Mesenchymal stem cell (in vitro differentiated cells and primary cell): ENCODE measurements around the gene CEP170B.

Experiments used
- DNase-seq: peaks from one replicate; pipeline ENCODE4 v3.0.0-alpha.2; 2013
- H2AFZ ChIP-seq: one replicate; pipeline ENCODE4 v1.6.1; 2013; ENCODE audit warnings: low read depth, mild to moderate bottlenecking, control low read depth, inconsistent platforms, low read length, moderate library complexity
- H2AK5ac ChIP-seq: 2 replicates; pipeline ENCODE4 v1.6.1; 2013; ENCODE audit warnings: low read length, moderate library complexity, mild to moderate bottlenecking, inconsistent platforms; ENCODE audit not compliant: severe bottlenecking
- H2BK120ac ChIP-seq: one replicate; pipeline ENCODE4 v1.6.1; 2013; ENCODE audit warnings: low read depth, mild to moderate bottlenecking, inconsistent platforms, low read length, moderate library complexity
- H2BK12ac ChIP-seq, 2 experiments: one replicate each; pipeline ENCODE4 v1.6.1; 2013; ENCODE audit warnings: inconsistent platforms in 2 of 2, low read length in 2 of 2, mild to moderate bottlenecking in 2 of 2, moderate library complexity in 2 of 2, control low read depth in 1 of 2
- H2BK15ac ChIP-seq: one replicate; pipeline ENCODE4 v1.6.1; 2013; ENCODE audit warnings: mild to moderate bottlenecking, low read depth, inconsistent platforms; ENCODE audit not compliant: poor library complexity, severe bottlenecking
- H2BK5ac ChIP-seq: 2 replicates; pipeline ENCODE4 v1.6.1; 2013; ENCODE audit warnings: low read depth, mild to moderate bottlenecking, low read length, control low read depth, inconsistent platforms; ENCODE audit not compliant: poor library complexity, severe bottlenecking
- H3K14ac ChIP-seq, 2 experiments: one replicate each; pipeline ENCODE4 v1.6.1; 2013; ENCODE audit warnings: inconsistent platforms in 2 of 2, low read length in 2 of 2, control low read depth in 1 of 2, mild to moderate bottlenecking in 1 of 2, moderate library complexity in 1 of 2
- H3K18ac ChIP-seq, 2 experiments: one replicate each; pipeline ENCODE4 v1.6.1; 2013; ENCODE audit warnings: inconsistent platforms in 2 of 2, low read length in 2 of 2, control low read depth in 1 of 2, low read depth in 1 of 2, mild to moderate bottlenecking in 1 of 2
- H3K23ac ChIP-seq, 2 experiments: one replicate each; pipeline ENCODE4 v1.6.1; 2013; ENCODE audit warnings: inconsistent platforms in 2 of 2, low read length in 2 of 2, mild to moderate bottlenecking in 2 of 2, moderate library complexity in 2 of 2, control low read depth in 1 of 2
- H3K27ac ChIP-seq: 2 replicates; pipeline ENCODE4 v1.5.1; 2013; ENCODE audit warnings: mild to moderate bottlenecking, moderate library complexity, low read length, control low read depth, inconsistent platforms; ENCODE audit not compliant: poor library complexity, severe bottlenecking
- H3K27me3 ChIP-seq, 2 experiments: 2 replicates each; pipeline versions ENCODE4 v1.6.1 to v1.7.0; 2013; ENCODE audit warnings: low read length in 2 of 2, mild to moderate bottlenecking in 2 of 2, moderate library complexity in 2 of 2, control low read depth in 1 of 2, inconsistent platforms in 1 of 2; ENCODE audit not compliant: control insufficient read depth in 1 of 2, insufficient read depth in 1 of 2
- H3K36me3 ChIP-seq, 2 experiments: 2 replicates each; pipeline versions ENCODE4 v1.6.1 to v1.7.0; 2013; ENCODE audit warnings: low read length in 2 of 2, control low read depth in 1 of 2, inconsistent platforms in 1 of 2, low read depth in 1 of 2, mild to moderate bottlenecking in 1 of 2; ENCODE audit not compliant: insufficient read depth in 2 of 2, control insufficient read depth in 1 of 2
- H3K4ac ChIP-seq, 2 experiments: one replicate each; pipeline ENCODE4 v1.6.1; 2013; ENCODE audit warnings: inconsistent platforms in 2 of 2, low read length in 2 of 2, mild to moderate bottlenecking in 2 of 2, moderate library complexity in 2 of 2, control low read depth in 1 of 2, low read depth in 1 of 2
- H3K4me1 ChIP-seq: 2 replicates; pipeline ENCODE4 v1.6.1; 2013; ENCODE audit warnings: low read depth, low read length, control low read depth; ENCODE audit not compliant: control insufficient read depth, insufficient read depth
- H3K4me2 ChIP-seq: 2 replicates; pipeline ENCODE4 v1.6.1; 2013; ENCODE audit warnings: low read length, mild to moderate bottlenecking, inconsistent platforms; ENCODE audit not compliant: poor library complexity, severe bottlenecking
- H3K4me3 ChIP-seq, 2 experiments: 2 replicates each; pipeline versions ENCODE4 v1.5.1 to v1.7.0; 2013; ENCODE audit warnings: low read length in 2 of 2, mild to moderate bottlenecking in 2 of 2, control low read depth in 1 of 2, low read depth in 1 of 2; ENCODE audit not compliant: insufficient read depth in 1 of 2
- H3K79me1 ChIP-seq: replicated peaks from 2 replicates; pipeline ENCODE4 v1.6.1; 2013; ENCODE audit warnings: mild to moderate bottlenecking, control low read depth, low read length, inconsistent platforms; ENCODE audit not compliant: poor library complexity, severe bottlenecking
- H3K9ac ChIP-seq: 2 replicates; pipeline ENCODE4 v1.7.0; 2013; ENCODE audit warnings: mild to moderate bottlenecking, low read length, moderate library complexity
- H3K9me3 ChIP-seq: 2 replicates; pipeline ENCODE4 v1.7.0; 2013; ENCODE audit warnings: mild to moderate bottlenecking, low read length; ENCODE audit not compliant: control insufficient read depth
- H4K8ac ChIP-seq: one replicate; pipeline ENCODE4 v1.6.1; 2013; ENCODE audit warnings: inconsistent platforms, mild to moderate bottlenecking, low read length, moderate library complexity
- H4K91ac ChIP-seq: one replicate; pipeline ENCODE4 v1.6.1; 2013; ENCODE audit warnings: mild to moderate bottlenecking, low read length, inconsistent platforms
- WGBS: methylation state at CpG from one replicate; pipeline ENCODE4 v1.1.7; 2013; ENCODE audit warnings: mixed read lengths; 5-methylcytosine and 5-hydroxymethylcytosine counted together

Gene CEP170B

DNA sequence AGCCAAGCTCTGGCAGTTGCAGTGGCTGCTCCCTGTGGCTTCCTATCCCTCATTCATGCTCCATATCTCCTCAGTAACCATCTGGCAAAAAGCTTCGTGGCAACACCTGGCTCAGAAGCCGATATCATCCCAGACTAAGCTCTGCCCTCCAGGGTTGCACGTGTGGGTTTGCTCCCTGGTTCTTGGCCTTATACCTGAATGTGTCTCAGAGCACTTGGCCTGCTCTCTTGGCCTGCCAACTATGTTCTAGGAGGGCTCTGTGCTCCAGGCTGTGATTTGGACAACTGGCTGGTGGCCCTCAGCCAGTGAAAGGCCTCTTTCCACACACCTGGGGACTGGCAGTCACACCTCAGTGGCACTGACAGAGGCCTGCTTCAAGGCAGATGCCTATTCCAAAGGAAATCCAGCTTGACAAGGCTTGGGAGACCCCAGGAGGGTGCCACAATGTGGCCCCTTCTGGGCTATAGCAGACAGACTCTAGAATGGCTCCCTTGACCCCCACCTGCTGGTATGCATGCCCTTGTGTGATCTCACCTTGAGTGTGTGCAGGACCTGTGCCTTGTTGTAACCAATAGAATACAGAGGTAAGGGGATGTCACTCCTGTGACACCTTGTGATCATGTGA is 70.1 kb downstream of the CEP170B start:
- 86% methylated on average over 3 of the region's 3 CpGs for WGBS
- peaks cover 13% of the 10 kb centered on the region for H3K4me1 ChIP-seq
- no peak overlapping the region for H2AK5ac ChIP-seq
- no peaks in the 10 kb centered on the region for H3K9me3 ChIP-seq
- no peak overlapping the region for H2AFZ ChIP-seq
- H3K4me2 ChIP-seq: no peak overlapping the region
- peaks cover 14 to 33% of the 10 kb centered on the region in 2 experiments for H3K36me3 ChIP-seq
- H3K9ac ChIP-seq: no peak overlapping the region
- no peak overlapping the region for H3K4ac ChIP-seq
- no peak for DNase-seq
- no peak overlapping the region for H2BK12ac ChIP-seq
- no peak overlapping the region for H3K14ac ChIP-seq
- no peak overlapping the region for H4K8ac ChIP-seq
- H3K27me3 ChIP-seq: peaks cover 20 to 36% of the 10 kb centered on the region in 2 experiments
- no peak overlapping the region for H3K23ac ChIP-seq
- no peak overlapping the region for H3K27ac ChIP-seq
- H4K91ac ChIP-seq: peak overlapping the region; percentile 14
- H3K79me1 ChIP-seq: no peaks in the 10 kb centered on the region
- H2BK15ac ChIP-seq: no peak overlapping the region
- no peak overlapping the region for H3K4me3 ChIP-seq
- H3K18ac ChIP-seq: no peak overlapping the region
- no peak overlapping the region for H2BK120ac ChIP-seq
- no peak overlapping the region for H2BK5ac ChIP-seq

DNA sequence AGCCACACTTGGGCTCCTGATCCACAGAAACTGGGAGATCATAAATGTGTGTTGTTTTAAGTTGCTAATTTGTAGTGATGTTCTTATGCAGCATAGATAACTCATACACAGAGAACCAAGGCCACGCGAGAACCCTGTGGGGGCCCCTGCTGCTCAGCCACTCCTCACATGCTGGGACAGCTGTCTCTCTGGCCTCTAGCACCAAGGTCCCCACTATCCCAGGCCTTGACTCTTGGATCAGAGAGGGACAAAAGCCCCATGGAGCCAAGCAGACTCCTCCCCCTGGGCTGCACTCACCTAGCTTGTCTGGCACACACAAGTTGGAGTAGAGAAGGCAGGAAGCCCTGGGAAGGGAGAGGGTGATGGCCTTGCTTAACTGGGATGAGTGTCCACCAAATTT is 70.9 kb downstream of the CEP170B start:
- Histone ChIP-seq H3K9ac (no peak overlapping the region), H3K27me3 (peaks cover 20 to 36% of the 10 kb centered on the region in 2 experiments), H3K36me3 (peaks cover 22 to 42% of the 10 kb centered on the region in 2 experiments), H2BK12ac (no peak overlapping the region), H3K4me3 (no peak overlapping the region), H4K91ac (no peak overlapping the region), H3K4me1 (peaks cover 13% of the 10 kb centered on the region), H3K27ac (no peak overlapping the region), H2BK120ac (no peak overlapping the region), H3K23ac (no peak overlapping the region), H3K79me1 (no peaks in the 10 kb centered on the region), H3K9me3 (no peaks in the 10 kb centered on the region), H3K18ac (no peak overlapping the region), H3K4me2 (no peak overlapping the region), H4K8ac (no peak overlapping the region), H3K14ac (no peak overlapping the region), H3K4ac (no peak overlapping the region), H2BK15ac (no peak overlapping the region), H2BK5ac (no peak overlapping the region), H2AFZ (no peak overlapping the region), H2AK5ac (no peak overlapping the region)
- 25% methylated on average over 2 of the region's 2 CpGs for WGBS
- no peak for DNase-seq

DNA sequence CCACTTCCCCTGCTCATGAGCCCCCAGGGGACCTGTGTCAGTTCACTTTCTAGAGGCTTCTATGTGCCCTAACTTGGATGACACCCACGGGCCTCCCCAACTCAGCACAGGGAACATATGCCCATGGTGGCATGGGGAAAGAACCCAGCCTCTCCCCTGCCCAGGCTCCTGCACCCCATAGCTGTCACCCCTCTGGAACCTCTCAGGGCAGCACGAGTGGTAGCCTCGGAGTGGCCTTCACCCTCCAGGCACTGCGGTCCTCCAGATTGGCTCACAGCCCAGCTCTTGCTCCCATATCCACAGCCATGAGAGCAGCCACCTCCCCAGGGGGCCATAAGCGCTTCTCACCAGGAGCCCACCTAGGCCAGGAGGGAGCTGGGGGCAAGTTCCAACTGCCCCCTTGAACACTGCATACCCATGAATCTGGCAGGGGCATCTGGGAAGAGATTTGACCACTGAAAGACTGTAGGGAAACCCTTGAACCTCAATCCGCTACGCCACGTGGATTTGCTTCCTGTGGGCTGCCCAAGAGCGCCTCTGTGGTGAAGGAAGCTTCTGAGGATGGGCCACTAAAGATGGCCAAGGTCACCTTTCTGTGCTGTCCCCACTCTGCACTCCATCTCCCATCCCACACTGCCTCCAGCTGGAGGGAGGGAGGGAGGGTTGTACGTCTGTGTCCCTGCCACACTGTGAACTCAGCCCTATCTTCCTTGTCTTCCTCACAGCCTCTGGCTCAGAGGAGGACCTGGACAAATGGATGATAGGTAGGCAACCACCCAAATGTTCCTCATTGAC is 71.5 kb downstream of the CEP170B start:
- H3K4ac ChIP-seq: no peak overlapping the region
- DNase-seq: no peak
- no peak overlapping the region for H3K23ac ChIP-seq
- H4K8ac ChIP-seq: no peak overlapping the region
- H3K9ac ChIP-seq: no peak overlapping the region
- H2AK5ac ChIP-seq: no peak overlapping the region
- no peak overlapping the region for H2BK120ac ChIP-seq
- H2BK15ac ChIP-seq: no peak overlapping the region
- peaks cover 13% of the 10 kb centered on the region for H3K4me1 ChIP-seq
- no peak overlapping the region for H3K14ac ChIP-seq
- H3K27ac ChIP-seq: no peak overlapping the region
- no peak overlapping the region for H2BK12ac ChIP-seq
- H3K4me3 ChIP-seq: no peak overlapping the region
- H3K9me3 ChIP-seq: no peaks in the 10 kb centered on the region
- H3K18ac ChIP-seq: no peak overlapping the region
- no peak overlapping the region for H3K4me2 ChIP-seq
- peaks cover 26 to 48% of the 10 kb centered on the region in 2 experiments for H3K36me3 ChIP-seq
- WGBS: 67% methylated on average over 8 of the region's 10 CpGs
- H4K91ac ChIP-seq: no peak overlapping the region
- H2AFZ ChIP-seq: no peak overlapping the region
- no peaks in the 10 kb centered on the region for H3K79me1 ChIP-seq
- H2BK5ac ChIP-seq: no peak overlapping the region
- H3K27me3 ChIP-seq: peaks cover 18 to 34% of the 10 kb centered on the region in 2 experiments

DNA sequence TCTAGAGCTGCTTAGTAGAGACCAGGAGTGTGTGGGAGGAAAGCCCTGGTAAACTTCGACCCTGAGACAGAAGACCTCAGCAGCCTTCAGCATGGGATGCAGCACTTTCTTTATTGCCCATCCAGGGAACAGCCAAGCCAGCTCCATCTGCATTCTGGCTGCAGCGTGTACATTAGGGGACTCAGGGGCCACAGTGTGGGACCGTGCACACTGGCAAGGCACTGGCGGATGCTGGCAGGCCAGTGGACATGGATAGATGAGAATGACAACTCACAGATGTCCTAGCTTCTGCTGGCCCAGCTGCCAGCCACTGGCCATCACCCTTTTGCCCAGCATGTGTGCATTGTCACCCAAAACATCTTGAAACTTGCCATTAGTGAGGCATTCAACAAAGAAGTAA is 72.1 kb downstream of the CEP170B start:
- Histone ChIP-seq H3K4me1 (peaks cover 8% of the 10 kb centered on the region), H2AFZ (no peak overlapping the region), H3K4me2 (no peak overlapping the region), H4K8ac (no peak overlapping the region), H3K27me3 (peaks cover 12 to 30% of the 10 kb centered on the region in 2 experiments), H3K27ac (no peak overlapping the region), H3K4me3 (no peak overlapping the region), H2BK5ac (no peak overlapping the region), H3K18ac (no peak overlapping the region), H3K36me3 (peaks cover 30 to 54% of the 10 kb centered on the region in 2 experiments), H3K9ac (no peak overlapping the region), H3K4ac (no peak overlapping the region), H3K9me3 (no peaks in the 10 kb centered on the region), H3K23ac (no peak overlapping the region), H3K79me1 (no peaks in the 10 kb centered on the region), H2BK12ac (no peak overlapping the region), H3K14ac (no peak overlapping the region), H2AK5ac (no peak overlapping the region), H2BK120ac (no peak overlapping the region), H4K91ac (no peak overlapping the region), H2BK15ac (no peak overlapping the region)
- WGBS: 88% methylated on average over 4 of the region's 4 CpGs
- no peak for DNase-seq
